ENCODE data around the gene FTCDNL1. TPM values are rescaled to one million over a fixed set of nuclear protein-coding genes. Genes with fewer than 3 reads are reported as not detected.

The FTCDNL1 gene
- polyA plus RNA-seq, 1 donor (not counting 4 experiments of a cell fraction or from before 2014, with no cell fraction given), result 0.96 TPM

DNA sequence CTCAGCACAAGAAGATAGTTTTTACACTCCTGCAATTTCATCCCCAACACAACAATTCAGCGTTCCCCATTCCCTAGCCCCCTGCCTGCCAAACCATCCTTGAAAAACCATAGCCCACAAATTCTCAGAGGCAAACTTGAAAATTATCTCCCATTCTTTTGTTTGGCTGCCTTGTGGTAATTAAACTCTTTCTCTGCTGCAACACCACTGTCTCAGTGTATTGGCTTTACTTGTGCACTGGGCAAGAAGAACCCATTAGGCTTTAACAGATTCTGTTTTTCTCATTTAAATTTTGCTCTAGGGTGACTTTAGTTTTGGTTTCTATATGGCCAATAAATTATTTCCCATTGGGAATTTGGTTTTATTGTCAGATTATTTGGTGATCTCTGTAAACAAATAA is 23.2 kb upstream of the FTCDNL1 start:
- no peak overlapping the region for H3K9ac ChIP-seq (ENCODE audit: control insufficient read depth, extremely low read depth, insufficient read depth, low read length)
- H4K20me1 ChIP-seq (ENCODE audit: control insufficient read depth, extremely low read depth, insufficient read depth, low read length), result no peaks in the 10 kb centered on the region
- H2AFZ ChIP-seq (ENCODE audit: control insufficient read depth, low read length), result no peak overlapping the region
- H3K27me3 ChIP-seq (ENCODE audit: control insufficient read depth, extremely low read depth, insufficient read depth, low read length), result no peaks in the 10 kb centered on the region
- peaks cover 2% of the 10 kb centered on the region for H3K9me3 ChIP-seq (ENCODE audit: control insufficient read depth, low read depth, low read length)
- H3K4me1 ChIP-seq (ENCODE audit: control insufficient read depth, extremely low read depth, insufficient read depth, low read length), result no peaks in the 10 kb centered on the region
- no peaks in the 10 kb centered on the region for H3K9me1 ChIP-seq (ENCODE audit: control insufficient read depth, extremely low read depth, insufficient read depth, low read length)
- no peak for FAIRE-seq
- TF ChIP-seq EZH2 (IDR thresholded peaks at IDR 0.05; ENCODE audit: low read length) (no peak), CTCF (optimal IDR thresholded peaks at IDR 0.05 in 1 of 3, IDR thresholded peaks at IDR 0.05 in 1 of 3, conservative IDR thresholded peaks at IDR 0.05 in 1 of 3; ENCODE audit: extremely low read depth in 1 of 3, insufficient read depth in 2 of 3, low read length in 3 of 3) (no peak)
- no peak overlapping the region for H3K4me2 ChIP-seq (ENCODE audit: control insufficient read depth, extremely low read depth, insufficient read depth, low read depth, low read length)
- dilution Hi-C loops (cut with MboI; ENCODE audit: extremely low pct_ligation_motif_present, low sequenced_read_pairs), result no loop called here
- no peaks in the 10 kb centered on the region for H3K36me3 ChIP-seq (ENCODE audit: control insufficient read depth in 2 of 2, extremely low read depth in 1 of 2, insufficient read depth in 2 of 2, low read length in 2 of 2)
- H3K27ac ChIP-seq (ENCODE audit: control insufficient read depth, insufficient read depth, low read length), result no peak overlapping the region
- no peak overlapping the region for H3K4me3 ChIP-seq (ENCODE audit: control insufficient read depth in 2 of 3, extremely low read depth in 1 of 3, insufficient read depth in 2 of 3, low read depth in 1 of 3, low read length in 3 of 3)
- DNase-seq (ENCODE audit: low read depth, low spot score), result no peak
- no peaks in the 10 kb centered on the region for H3K79me2 ChIP-seq (ENCODE audit: control insufficient read depth, insufficient read depth, low read length)

- Histone ChIP-seq H2AFZ (ENCODE audit: control insufficient read depth, low read length) (no peak overlapping the region), H3K27me3 (ENCODE audit: control insufficient read depth, extremely low read depth, insufficient read depth, low read length) (no peaks in the 10 kb centered on the region), H3K27ac (ENCODE audit: control insufficient read depth, insufficient read depth, low read length) (no peak overlapping the region), H3K4me1 (ENCODE audit: control insufficient read depth, extremely low read depth, insufficient read depth, low read length) (no peaks in the 10 kb centered on the region), H3K9me3 (ENCODE audit: control insufficient read depth, low read depth, low read length) (peaks cover 2% of the 10 kb centered on the region), H3K4me2 (ENCODE audit: control insufficient read depth, extremely low read depth, insufficient read depth, low read depth, low read length) (no peak overlapping the region), H3K9me1 (ENCODE audit: control insufficient read depth, extremely low read depth, insufficient read depth, low read length) (no peaks in the 10 kb centered on the region), H3K4me3 (ENCODE audit: control insufficient read depth in 2 of 3, extremely low read depth in 1 of 3, insufficient read depth in 2 of 3, low read depth in 1 of 3, low read length in 3 of 3) (no peak overlapping the region), H3K36me3 (ENCODE audit: control insufficient read depth in 2 of 2, extremely low read depth in 1 of 2, insufficient read depth in 2 of 2, low read length in 2 of 2) (no peaks in the 10 kb centered on the region), H4K20me1 (ENCODE audit: control insufficient read depth, extremely low read depth, insufficient read depth, low read length) (no peaks in the 10 kb centered on the region), H3K79me2 (ENCODE audit: control insufficient read depth, insufficient read depth, low read length) (no peaks in the 10 kb centered on the region), H3K9ac (ENCODE audit: control insufficient read depth, extremely low read depth, insufficient read depth, low read length) (no peak overlapping the region)
- TF ChIP-seq EZH2 (IDR thresholded peaks at IDR 0.05; ENCODE audit: low read length) (no peak), CTCF (optimal IDR thresholded peaks at IDR 0.05 in 1 of 3, IDR thresholded peaks at IDR 0.05 in 1 of 3, conservative IDR thresholded peaks at IDR 0.05 in 1 of 3; ENCODE audit: extremely low read depth in 1 of 3, insufficient read depth in 2 of 3, low read length in 3 of 3) (no peak)
- no peak for DNase-seq (ENCODE audit: low read depth, low spot score)
- dilution Hi-C loops (cut with MboI; ENCODE audit: extremely low pct_ligation_motif_present, low sequenced_read_pairs), result no loop called here
- FAIRE-seq, result no peak
Measured at GRCh38 chr2:199870581-199870980, 19.6 kb upstream of the FTCDNL1 start.
